ENCODE measurements around the gene NETO2. TPM values are rescaled to one million over a fixed set of nuclear protein-coding genes. Genes with fewer than 3 reads are reported as not detected.

The NETO2 gene
- total and polyA plus RNA-seq, 2 of the 13 experiments (the other 11 are each of a cell fraction or from before 2014, with no cell fraction given), result 8.2 to 13.5 TPM

GRCh38 chr16:47082099-47082865, 61.5 kb downstream of the NETO2 start (continued):
- TF ChIP-seq ZNF652 (CRISPR knock-in tag; IDR thresholded peaks at IDR 0.05; ENCODE audit: borderline replicate concordance, low read depth) (no peak), HDAC2 (CRISPR knock-in tag; IDR thresholded peaks at IDR 0.05) (no peak), ZNF337 (CRISPR knock-in tag; IDR thresholded peaks at IDR 0.05; ENCODE audit: borderline replicate concordance, low read depth) (no peak), CENPT (CRISPR knock-in tag; IDR thresholded peaks at IDR 0.05; ENCODE audit: low read depth) (no peak), AHR (CRISPR knock-in tag; IDR thresholded peaks at IDR 0.05) (no peak), MLXIP (CRISPR knock-in tag; IDR thresholded peaks at IDR 0.05; ENCODE audit: borderline replicate concordance) (no peak), ZNF317 (CRISPR knock-in tag; IDR thresholded peaks at IDR 0.05) (no peak), HDAC1 (CRISPR knock-in tag; IDR thresholded peaks at IDR 0.05) (no peak), PAXIP1 (CRISPR knock-in tag; conservative IDR thresholded peaks at IDR 0.05) (no peak), ZNF280B (CRISPR knock-in tag; IDR thresholded peaks at IDR 0.05; ENCODE audit: borderline replicate concordance) (no peak), HMGXB3 (CRISPR knock-in tag; IDR thresholded peaks at IDR 0.05; ENCODE audit: borderline replicate concordance) (no peak), SRY (CRISPR knock-in tag; IDR thresholded peaks at IDR 0.05) (no peak), IKZF1 (IDR thresholded peaks at IDR 0.05) (no peak)

Measured in HepG2 (cell line).